ENCODE measurements around the gene KIF5C. TPM values are rescaled to one million over a fixed set of nuclear protein-coding genes. Genes with fewer than 3 reads are reported as not detected.

Gene KIF5C
- total RNA-seq, 1 donor from 2014 or later = 63.3 TPM

DNA sequence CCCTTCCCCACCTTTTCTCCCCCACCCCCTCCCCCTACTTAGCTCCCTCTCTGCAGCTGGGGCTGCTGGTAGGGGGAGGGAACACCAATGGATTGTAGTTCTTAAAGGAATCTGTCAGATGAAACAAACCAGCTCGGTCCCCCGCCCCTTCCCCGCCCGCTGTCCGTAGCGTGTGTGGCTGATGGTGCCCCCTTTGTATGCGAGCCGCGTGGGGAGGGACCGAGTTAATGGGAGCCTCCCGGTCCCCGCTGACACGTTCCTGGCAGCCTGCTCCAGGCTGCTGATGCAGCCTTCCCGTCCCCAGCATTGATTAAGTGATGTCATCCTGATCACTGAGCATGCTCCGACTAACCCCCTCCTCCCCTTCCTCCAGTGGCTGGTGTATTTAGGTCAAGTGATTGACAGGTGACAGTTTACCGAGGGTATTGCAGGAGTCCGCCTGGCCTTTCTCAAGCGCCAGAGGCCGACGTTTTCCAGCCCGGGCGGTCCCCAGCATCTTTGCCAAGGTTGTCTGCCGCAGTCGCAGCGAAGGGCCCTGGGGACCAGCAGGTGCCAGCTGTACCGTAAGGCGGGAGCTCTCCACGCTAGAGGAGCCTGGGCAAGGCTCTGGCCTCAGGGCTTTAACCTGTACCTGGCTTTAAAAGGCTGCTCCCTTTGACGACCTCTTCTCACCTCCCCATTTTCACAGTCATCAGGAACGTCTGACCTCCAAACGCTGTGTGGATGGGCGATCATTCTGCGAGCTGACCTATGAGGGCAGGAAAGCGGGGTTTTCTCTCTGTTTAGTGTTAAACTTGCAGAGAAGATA is 1.8 kb downstream of the KIF5C start:
- DNase-seq (ENCODE audit: low read depth, low spot score) = peak; percentile 61
- TF ChIP-seq, protein P1, sequence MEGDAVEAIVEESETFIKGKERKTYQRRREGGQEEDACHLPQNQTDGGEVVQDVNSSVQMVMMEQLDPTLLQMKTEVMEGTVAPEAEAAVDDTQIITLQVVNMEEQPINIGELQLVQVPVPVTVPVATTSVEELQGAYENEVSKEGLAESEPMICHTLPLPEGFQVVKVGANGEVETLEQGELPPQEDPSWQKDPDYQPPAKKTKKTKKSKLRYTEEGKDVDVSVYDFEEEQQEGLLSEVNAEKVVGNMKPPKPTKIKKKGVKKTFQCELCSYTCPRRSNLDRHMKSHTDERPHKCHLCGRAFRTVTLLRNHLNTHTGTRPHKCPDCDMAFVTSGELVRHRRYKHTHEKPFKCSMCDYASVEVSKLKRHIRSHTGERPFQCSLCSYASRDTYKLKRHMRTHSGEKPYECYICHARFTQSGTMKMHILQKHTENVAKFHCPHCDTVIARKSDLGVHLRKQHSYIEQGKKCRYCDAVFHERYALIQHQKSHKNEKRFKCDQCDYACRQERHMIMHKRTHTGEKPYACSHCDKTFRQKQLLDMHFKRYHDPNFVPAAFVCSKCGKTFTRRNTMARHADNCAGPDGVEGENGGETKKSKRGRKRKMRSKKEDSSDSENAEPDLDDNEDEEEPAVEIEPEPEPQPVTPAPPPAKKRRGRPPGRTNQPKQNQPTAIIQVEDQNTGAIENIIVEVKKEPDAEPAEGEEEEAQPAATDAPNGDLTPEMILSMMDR (conservative IDR thresholded peaks at IDR 0.05) = no peak
- H3K4me1 Mint-ChIP-seq = peaks cover 24% of the 10 kb centered on the region
- no peaks in the 10 kb centered on the region for H3K9me3 Mint-ChIP-seq
- peak overlapping the region; percentile 96 for H3K27ac Mint-ChIP-seq (ENCODE audit: unreplicated experiment)
- H3K4me3 Mint-ChIP-seq = peak overlapping the region; percentile 97
- H3K36me3 Mint-ChIP-seq (ENCODE audit: low read depth) = peaks cover 10% of the 10 kb centered on the region
- peaks cover 17% of the 10 kb centered on the region for H3K27me3 Mint-ChIP-seq (ENCODE audit: low read depth)

DNA sequence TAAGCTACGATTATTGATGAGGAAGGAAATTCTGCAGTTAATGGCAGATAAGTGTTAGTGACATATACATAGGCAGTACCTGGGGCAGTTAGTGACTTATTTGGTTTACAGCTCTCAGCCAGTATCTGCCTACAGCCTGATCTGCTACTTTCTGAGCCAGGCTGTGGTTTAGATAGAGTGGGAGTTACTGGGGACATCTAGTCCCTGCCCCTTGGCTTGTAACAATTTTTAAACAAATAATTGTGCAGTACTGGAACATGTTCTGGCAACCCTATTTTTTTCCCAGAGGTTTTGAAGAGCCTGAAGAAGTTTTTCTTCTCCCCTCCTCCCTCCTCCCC is 2.3 kb downstream of the KIF5C start:
- H3K4me1 Mint-ChIP-seq = peaks cover 25% of the 10 kb centered on the region
- H3K4me3 Mint-ChIP-seq = peak overlapping the region; percentile 97
- no peak overlapping the region for H3K27ac Mint-ChIP-seq (ENCODE audit: unreplicated experiment)
- H3K27me3 Mint-ChIP-seq (ENCODE audit: low read depth) = peaks cover 12% of the 10 kb centered on the region
- TF ChIP-seq, protein P1 (conservative IDR thresholded peaks at IDR 0.05) = no peak
- no peak for DNase-seq (ENCODE audit: low read depth, low spot score)
- peaks cover 13% of the 10 kb centered on the region for H3K36me3 Mint-ChIP-seq (ENCODE audit: low read depth)
- H3K9me3 Mint-ChIP-seq = no peaks in the 10 kb centered on the region

- Mint-ChIP-seq H3K27me3 (ENCODE audit: low read depth) (peaks cover 3% of the 10 kb centered on the region), H3K9me3 (peaks cover 3% of the 10 kb centered on the region), H3K4me3 (peak overlapping the region; percentile 14), H3K36me3 (ENCODE audit: low read depth) (peaks cover 17% of the 10 kb centered on the region), H3K27ac (ENCODE audit: unreplicated experiment) (no peak overlapping the region), H3K4me1 (peaks cover 38% of the 10 kb centered on the region)
- DNase-seq (ENCODE audit: low read depth, low spot score) = no peak
- TF ChIP-seq, protein P1 (conservative IDR thresholded peaks at IDR 0.05) = no peak
Observed at GRCh38 chr2:148880636-148881035, 5.6 kb downstream of the KIF5C start.

GRCh38 chr2:148882051-148882450 is 7.0 kb downstream of the KIF5C start:
- TF ChIP-seq, protein P1 (conservative IDR thresholded peaks at IDR 0.05) = no peak
- Mint-ChIP-seq H3K9me3 (peaks cover 3% of the 10 kb centered on the region), H3K27ac (ENCODE audit: unreplicated experiment) (no peak overlapping the region), H3K36me3 (ENCODE audit: low read depth) (peaks cover 17% of the 10 kb centered on the region), H3K4me3 (no peak overlapping the region), H3K27me3 (ENCODE audit: low read depth) (peaks cover 3% of the 10 kb centered on the region), H3K4me1 (peaks cover 37% of the 10 kb centered on the region)
- no peak for DNase-seq (ENCODE audit: low read depth, low spot score)

DNA sequence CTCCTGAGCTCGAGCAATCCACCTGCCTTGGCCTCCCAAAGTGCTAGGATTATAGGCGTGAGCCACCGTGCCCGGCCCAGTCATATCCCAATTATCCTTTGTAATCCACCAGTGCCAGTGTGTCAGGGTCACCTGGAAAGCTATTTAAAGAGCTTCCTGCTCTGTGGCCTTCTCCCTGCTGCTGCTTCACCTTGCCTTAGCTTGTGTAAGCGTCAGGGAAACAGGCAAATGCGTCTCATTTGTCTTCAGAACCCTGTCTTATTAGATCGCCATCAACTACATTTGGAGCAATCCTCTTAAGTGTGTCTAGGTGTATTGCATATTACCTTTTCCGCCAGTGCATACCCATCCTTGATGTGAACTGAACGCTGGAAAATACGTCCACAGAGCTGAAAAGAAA is 10.2 kb downstream of the KIF5C start:
- peaks cover 11% of the 10 kb centered on the region for H3K36me3 Mint-ChIP-seq (ENCODE audit: low read depth)
- peaks cover 3% of the 10 kb centered on the region for H3K9me3 Mint-ChIP-seq
- no peak overlapping the region for H3K27ac Mint-ChIP-seq (ENCODE audit: unreplicated experiment)
- TF ChIP-seq, protein P1 (conservative IDR thresholded peaks at IDR 0.05) = no peak
- H3K27me3 Mint-ChIP-seq (ENCODE audit: low read depth) = peaks cover 9% of the 10 kb centered on the region
- no peak overlapping the region for H3K4me3 Mint-ChIP-seq
- no peak for DNase-seq (ENCODE audit: low read depth, low spot score)
- H3K4me1 Mint-ChIP-seq = peaks cover 44% of the 10 kb centered on the region

All from neural crest cell (in vitro differentiated cells).